ENCODE measurements around the gene GOSR1. TPM values are rescaled to one million over a fixed set of nuclear protein-coding genes. Genes with fewer than 3 reads are reported as not detected.

GOSR1 gene
- total RNA-seq, 2 experiments from 2014 or later: 43.2 to 45.6 TPM

DNA sequence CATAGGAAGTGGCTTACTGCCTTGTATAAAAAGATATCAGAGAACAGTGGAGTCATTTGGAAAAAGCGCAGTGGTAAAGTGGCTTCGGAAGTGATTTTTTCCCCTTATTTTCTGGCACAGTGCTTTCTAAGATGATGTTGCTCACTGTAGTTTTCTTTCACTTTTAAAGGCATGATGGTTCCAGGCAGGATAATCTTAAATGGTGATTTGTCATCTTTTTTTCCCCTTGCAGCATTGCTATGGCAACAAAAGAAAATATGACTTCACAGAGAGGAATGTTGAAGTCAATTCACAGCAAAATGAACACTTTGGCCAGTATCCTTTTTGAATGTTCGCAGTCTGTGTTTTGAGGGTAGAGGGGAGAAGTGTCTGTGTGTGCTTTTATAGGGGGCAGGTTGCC lies 42.5 kb downstream of the GOSR1 start:
- intact Hi-C loops (cut with DNase I, micrococcal nuclease): no loop called here
- ATAC-seq (ENCODE audit: poor library complexity) (no peak), DNase-seq (no peak)
- Mint-ChIP-seq H3K27ac (peak overlapping the region; percentile 52), H3K4me3 (no peak overlapping the region), H3K9me3 (no peaks in the 10 kb centered on the region), H3K36me3 (ENCODE audit: low read depth) (peaks cover 81% of the 10 kb centered on the region), H3K27me3 (no peaks in the 10 kb centered on the region), H3K4me1 (ENCODE audit: low read depth) (peaks cover 6% of the 10 kb centered on the region)
- Histone ChIP-seq H3K9me3 (ENCODE audit: control insufficient read depth in 1 of 2, insufficient read depth in 1 of 2, low read length in 2 of 2) (peaks cover 0 to 6% of the 10 kb centered on the region in 2 experiments), H3K27ac (ENCODE audit: low read depth in 1 of 2, low read length in 2 of 2) (no peak overlapping the region), H3K27me3 (ENCODE audit: control insufficient read depth in 1 of 2, insufficient read depth in 2 of 2, low read length in 2 of 2) (no peaks in the 10 kb centered on the region), H3K36me3 (ENCODE audit: insufficient read depth, low read length) (peaks cover 58% of the 10 kb centered on the region), H3K4me3 (ENCODE audit: low read length) (no peak overlapping the region), H3K4me1 (ENCODE audit: insufficient read depth, low read length) (no peaks in the 10 kb centered on the region)
- ChIA-PET CTCF (no interaction called here), POLR2A (no interaction called here)
- TF ChIP-seq, protein P1, sequence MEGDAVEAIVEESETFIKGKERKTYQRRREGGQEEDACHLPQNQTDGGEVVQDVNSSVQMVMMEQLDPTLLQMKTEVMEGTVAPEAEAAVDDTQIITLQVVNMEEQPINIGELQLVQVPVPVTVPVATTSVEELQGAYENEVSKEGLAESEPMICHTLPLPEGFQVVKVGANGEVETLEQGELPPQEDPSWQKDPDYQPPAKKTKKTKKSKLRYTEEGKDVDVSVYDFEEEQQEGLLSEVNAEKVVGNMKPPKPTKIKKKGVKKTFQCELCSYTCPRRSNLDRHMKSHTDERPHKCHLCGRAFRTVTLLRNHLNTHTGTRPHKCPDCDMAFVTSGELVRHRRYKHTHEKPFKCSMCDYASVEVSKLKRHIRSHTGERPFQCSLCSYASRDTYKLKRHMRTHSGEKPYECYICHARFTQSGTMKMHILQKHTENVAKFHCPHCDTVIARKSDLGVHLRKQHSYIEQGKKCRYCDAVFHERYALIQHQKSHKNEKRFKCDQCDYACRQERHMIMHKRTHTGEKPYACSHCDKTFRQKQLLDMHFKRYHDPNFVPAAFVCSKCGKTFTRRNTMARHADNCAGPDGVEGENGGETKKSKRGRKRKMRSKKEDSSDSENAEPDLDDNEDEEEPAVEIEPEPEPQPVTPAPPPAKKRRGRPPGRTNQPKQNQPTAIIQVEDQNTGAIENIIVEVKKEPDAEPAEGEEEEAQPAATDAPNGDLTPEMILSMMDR (IDR thresholded peaks at IDR 0.05): no peak

DNA sequence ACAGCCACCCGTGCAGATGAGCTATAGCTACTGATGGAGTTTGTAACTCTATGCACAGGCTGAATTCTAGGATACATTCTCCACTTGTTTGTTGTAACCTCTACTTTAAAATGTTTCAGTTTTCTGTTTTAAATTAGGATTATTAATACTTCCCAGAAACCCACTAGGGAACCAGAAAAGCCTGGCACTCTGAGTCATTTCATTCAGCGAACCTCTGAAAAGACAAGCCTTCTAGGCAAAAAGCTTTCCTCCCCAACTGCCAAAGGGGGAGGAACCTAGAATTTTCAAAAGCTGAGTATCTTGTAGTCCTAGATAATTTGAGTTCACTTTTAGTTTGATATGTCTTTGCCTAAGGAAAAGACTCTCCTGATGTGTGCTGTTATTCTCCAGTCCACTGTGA lies 43.2 kb downstream of the GOSR1 start:
- TF ChIP-seq, protein P1 (IDR thresholded peaks at IDR 0.05): no peak
- H3K4me3 ChIP-seq (ENCODE audit: low read length): no peak overlapping the region
- intact Hi-C loops (cut with DNase I, micrococcal nuclease): no loop called here
- peaks cover 56% of the 10 kb centered on the region for H3K36me3 ChIP-seq (ENCODE audit: insufficient read depth, low read length)
- CTCF ChIA-PET: no interaction called here
- POLR2A ChIA-PET: no interaction called here
- H3K27me3 Mint-ChIP-seq: no peaks in the 10 kb centered on the region
- no peaks in the 10 kb centered on the region for H3K27me3 ChIP-seq (ENCODE audit: control insufficient read depth in 1 of 2, insufficient read depth in 2 of 2, low read length in 2 of 2)
- H3K4me1 ChIP-seq (ENCODE audit: insufficient read depth, low read length): no peaks in the 10 kb centered on the region
- H3K36me3 Mint-ChIP-seq (ENCODE audit: low read depth): peaks cover 79% of the 10 kb centered on the region
- H3K27ac ChIP-seq (ENCODE audit: low read depth in 1 of 2, low read length in 2 of 2): no peak overlapping the region
- ATAC-seq (ENCODE audit: poor library complexity) (no peak), DNase-seq (no peak)
- no peaks in the 10 kb centered on the region for H3K9me3 Mint-ChIP-seq
- H3K9me3 ChIP-seq (ENCODE audit: control insufficient read depth in 1 of 2, insufficient read depth in 1 of 2, low read length in 2 of 2): peaks cover 0 to 6% of the 10 kb centered on the region in 2 experiments
- H3K4me3 Mint-ChIP-seq: no peak overlapping the region
- H3K4me1 Mint-ChIP-seq (ENCODE audit: low read depth): peaks cover 5% of the 10 kb centered on the region
- H3K27ac Mint-ChIP-seq: peak overlapping the region; percentile 52

- Histone ChIP-seq H3K4me3 (ENCODE audit: low read length) (no peak overlapping the region), H3K4me1 (ENCODE audit: insufficient read depth, low read length) (no peaks in the 10 kb centered on the region), H3K9me3 (ENCODE audit: control insufficient read depth in 1 of 2, insufficient read depth in 1 of 2, low read length in 2 of 2) (peaks cover 0 to 6% of the 10 kb centered on the region in 2 experiments), H3K27ac (ENCODE audit: low read depth in 1 of 2, low read length in 2 of 2) (no peak overlapping the region), H3K27me3 (ENCODE audit: control insufficient read depth in 1 of 2, insufficient read depth in 2 of 2, low read length in 2 of 2) (no peaks in the 10 kb centered on the region), H3K36me3 (ENCODE audit: insufficient read depth, low read length) (peaks cover 55% of the 10 kb centered on the region)
- ATAC-seq (ENCODE audit: poor library complexity): no peak
- ChIA-PET CTCF (no interaction called here), POLR2A (no interaction called here)
- Mint-ChIP-seq H3K9me3 (no peaks in the 10 kb centered on the region), H3K27me3 (no peaks in the 10 kb centered on the region), H3K36me3 (ENCODE audit: low read depth) (peaks cover 76% of the 10 kb centered on the region), H3K27ac (no peak overlapping the region), H3K4me1 (ENCODE audit: low read depth) (peaks cover 5% of the 10 kb centered on the region), H3K4me3 (no peak overlapping the region)
- TF ChIP-seq, protein P1 (IDR thresholded peaks at IDR 0.05): no peak
- no peak for DNase-seq
- intact Hi-C loops (cut with DNase I, micrococcal nuclease): no loop called here
Measured at GRCh38 chr17:30520882-30521281, 43.7 kb downstream of the GOSR1 start.
